ENCODE measurements around the gene TMOD3. TPM values are rescaled to one million over a fixed set of nuclear protein-coding genes. Genes with fewer than 3 reads are reported as not detected.

Gene TMOD3
- total and polyA plus RNA-seq, 4 donors, result 12.4 to 108 (median 41.1) TPM

DNA sequence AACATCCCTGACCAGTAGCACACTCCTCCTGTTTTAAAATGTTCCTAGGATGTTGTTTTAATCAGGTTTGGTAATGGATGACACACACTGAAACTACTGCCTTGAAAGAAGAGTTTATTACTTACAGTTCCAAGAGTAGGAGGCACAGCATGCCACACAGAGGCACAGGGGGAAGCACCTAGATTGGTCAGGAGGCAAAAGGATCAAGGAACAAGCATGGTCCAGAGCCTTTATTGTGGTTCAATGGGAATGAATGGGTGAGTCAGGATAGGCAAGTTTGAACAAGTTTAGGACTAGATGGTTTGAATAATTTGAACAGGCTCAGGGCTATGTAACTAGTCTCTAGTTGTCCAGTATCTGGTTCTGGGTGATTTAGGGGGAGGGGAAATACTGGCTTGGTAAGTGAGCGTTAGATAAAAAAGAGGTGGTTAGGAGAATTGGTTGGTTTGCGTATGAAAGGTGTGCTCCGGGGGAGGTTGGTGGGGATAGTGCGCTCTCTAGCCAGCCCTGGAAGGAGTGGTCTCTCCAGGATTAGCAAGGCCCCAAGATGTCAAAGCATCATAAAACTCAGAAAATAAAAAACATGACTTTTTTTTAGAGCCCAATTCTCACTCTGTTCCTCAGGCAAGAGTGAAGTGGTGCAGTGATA, 35.1 kb downstream of the TMOD3 start:
- Histone ChIP-seq H3K9me3 (ENCODE audit: control insufficient read depth in 4 of 4, insufficient read depth in 3 of 4, low read length in 3 of 4) (no peaks in the 10 kb centered on the region), H3K27ac (ENCODE audit: low read depth in 1 of 2, low read length in 1 of 2) (no peak overlapping the region), H3K36me3 (ENCODE audit: control insufficient read depth in 4 of 4, insufficient read depth in 4 of 4, low read length in 4 of 4) (peaks cover 13 to 28% (median 20%) of the 10 kb centered on the region in 4 donors), H3K27me3 (ENCODE audit: control insufficient read depth in 3 of 3, insufficient read depth in 3 of 3, low read length in 2 of 3) (no peaks in the 10 kb centered on the region), H3K4me3 (no peak overlapping the region), H3K9ac (ENCODE audit: insufficient read depth in 1 of 2, low read length in 2 of 2) (no peak overlapping the region), H3K4me1 (ENCODE audit: control insufficient read depth in 5 of 5, insufficient read depth in 5 of 5, low read length in 5 of 5) (peaks cover 0 to 15% (median 10%) of the 10 kb centered on the region in 5 donors)
- no peak for DNase-seq
- WGBS, 2 donors, result 94 to 98% methylated on average over 4 of the region's 4 CpGs
- TF ChIP-seq, protein P1, sequence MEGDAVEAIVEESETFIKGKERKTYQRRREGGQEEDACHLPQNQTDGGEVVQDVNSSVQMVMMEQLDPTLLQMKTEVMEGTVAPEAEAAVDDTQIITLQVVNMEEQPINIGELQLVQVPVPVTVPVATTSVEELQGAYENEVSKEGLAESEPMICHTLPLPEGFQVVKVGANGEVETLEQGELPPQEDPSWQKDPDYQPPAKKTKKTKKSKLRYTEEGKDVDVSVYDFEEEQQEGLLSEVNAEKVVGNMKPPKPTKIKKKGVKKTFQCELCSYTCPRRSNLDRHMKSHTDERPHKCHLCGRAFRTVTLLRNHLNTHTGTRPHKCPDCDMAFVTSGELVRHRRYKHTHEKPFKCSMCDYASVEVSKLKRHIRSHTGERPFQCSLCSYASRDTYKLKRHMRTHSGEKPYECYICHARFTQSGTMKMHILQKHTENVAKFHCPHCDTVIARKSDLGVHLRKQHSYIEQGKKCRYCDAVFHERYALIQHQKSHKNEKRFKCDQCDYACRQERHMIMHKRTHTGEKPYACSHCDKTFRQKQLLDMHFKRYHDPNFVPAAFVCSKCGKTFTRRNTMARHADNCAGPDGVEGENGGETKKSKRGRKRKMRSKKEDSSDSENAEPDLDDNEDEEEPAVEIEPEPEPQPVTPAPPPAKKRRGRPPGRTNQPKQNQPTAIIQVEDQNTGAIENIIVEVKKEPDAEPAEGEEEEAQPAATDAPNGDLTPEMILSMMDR (IDR thresholded peaks at IDR 0.05; ENCODE audit: control extremely low read depth, extremely low read depth), result no peak
- no peak for ATAC-seq (ENCODE audit: insufficient read depth, low FRiP score)

DNA sequence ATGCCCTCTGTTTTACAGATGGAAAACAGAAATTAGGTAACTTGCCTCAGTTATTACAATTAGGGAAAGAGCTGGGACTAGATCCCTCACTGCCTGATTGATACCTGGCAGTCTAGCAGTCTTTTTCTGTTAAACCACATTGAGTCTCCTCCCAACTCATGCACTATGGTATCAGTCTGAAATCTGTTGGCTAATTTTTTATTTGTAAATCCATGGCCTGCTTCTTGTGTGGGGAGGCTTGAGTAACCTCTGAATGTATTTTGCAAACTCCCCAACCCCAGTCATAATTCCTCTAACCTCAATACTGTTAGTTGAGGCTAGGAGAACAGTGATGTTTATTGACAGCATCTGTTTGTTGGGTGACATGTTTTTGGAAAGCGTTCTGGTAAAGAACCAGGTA, 35.9 kb downstream of the TMOD3 start:
- DNase-seq, result no peak
- Histone ChIP-seq H3K36me3 (ENCODE audit: control insufficient read depth in 4 of 4, insufficient read depth in 4 of 4, low read length in 4 of 4) (peaks cover 15 to 36% (median 22%) of the 10 kb centered on the region in 4 donors), H3K9me3 (ENCODE audit: control insufficient read depth in 4 of 4, insufficient read depth in 3 of 4, low read length in 3 of 4) (peaks cover 0 to 2% (median 0%) of the 10 kb centered on the region in 4 donors), H3K27me3 (ENCODE audit: control insufficient read depth in 3 of 3, insufficient read depth in 3 of 3, low read length in 2 of 3) (no peaks in the 10 kb centered on the region), H3K27ac (ENCODE audit: low read depth in 1 of 2, low read length in 1 of 2) (no peak overlapping the region), H3K4me3 (no peak overlapping the region), H3K4me1 (ENCODE audit: control insufficient read depth in 5 of 5, insufficient read depth in 5 of 5, low read length in 5 of 5) (peaks cover 0 to 15% (median 8%) of the 10 kb centered on the region in 5 donors), H3K9ac (ENCODE audit: insufficient read depth in 1 of 2, low read length in 2 of 2) (no peak overlapping the region)
- TF ChIP-seq, protein P1 (IDR thresholded peaks at IDR 0.05; ENCODE audit: control extremely low read depth, extremely low read depth), result no peak
- no peak for ATAC-seq (ENCODE audit: insufficient read depth, low FRiP score)
- 88 to 96% methylated on average over 1 of the region's 1 CpG for WGBS, 2 donors

DNA sequence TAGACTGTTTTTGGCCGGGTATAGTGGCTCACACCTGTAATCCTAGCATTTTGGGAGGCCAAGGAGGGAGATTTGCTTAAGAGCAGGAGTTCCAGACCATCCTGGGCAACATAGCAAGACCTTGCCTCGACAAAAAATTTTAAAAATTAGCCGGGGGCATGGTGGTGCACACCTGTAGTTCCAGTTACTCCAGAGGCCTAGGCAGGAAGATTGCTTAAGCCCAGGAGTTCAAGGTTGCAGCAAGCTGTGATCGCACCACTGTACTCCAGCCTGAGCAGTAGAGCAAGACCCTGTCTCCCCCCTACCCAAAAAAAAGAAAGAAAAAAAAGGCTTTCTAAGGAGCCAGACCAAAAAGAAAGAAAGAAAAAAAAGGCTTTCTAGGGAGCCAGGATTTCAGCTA, 36.7 kb downstream of the TMOD3 start:
- no peak for DNase-seq
- Histone ChIP-seq H3K4me3 (no peak overlapping the region), H3K9me3 (ENCODE audit: control insufficient read depth in 4 of 4, insufficient read depth in 3 of 4, low read length in 3 of 4) (peaks cover 0 to 4% (median 0%) of the 10 kb centered on the region in 4 donors), H3K27me3 (ENCODE audit: control insufficient read depth in 3 of 3, insufficient read depth in 3 of 3, low read length in 2 of 3) (no peaks in the 10 kb centered on the region), H3K9ac (ENCODE audit: insufficient read depth in 1 of 2, low read length in 2 of 2) (no peak overlapping the region), H3K36me3 (ENCODE audit: control insufficient read depth in 4 of 4, insufficient read depth in 4 of 4, low read length in 4 of 4) (peaks cover 16 to 39% (median 24%) of the 10 kb centered on the region in 4 donors), H3K27ac (ENCODE audit: low read depth in 1 of 2, low read length in 1 of 2) (no peak overlapping the region), H3K4me1 (ENCODE audit: control insufficient read depth in 5 of 5, insufficient read depth in 5 of 5, low read length in 5 of 5) (peaks cover 0 to 15% (median 7%) of the 10 kb centered on the region in 5 donors)
- TF ChIP-seq, protein P1 (IDR thresholded peaks at IDR 0.05; ENCODE audit: control extremely low read depth, extremely low read depth), result no peak
- WGBS, 2 donors, result 81 to 95% methylated on average over 4 of the region's 4 CpGs
- ATAC-seq (ENCODE audit: insufficient read depth, low FRiP score), result no peak

All from lung (tissue), 12 donors.